MM.1S (cell line): Measurements from ENCODE around the gene DLL4.

Source experiments
- DNase-seq: peaks from one replicate; pipeline ENCODE4 v3.0.0-alpha.2; 2015
- H2AFZ ChIP-seq: fragments of 300-600 bp; sonication (generic); 2 replicates; pipeline ENCODE4 v1.6.0; 2016; ENCODE audit warnings: antibody characterized with exemption, low read length
- H3F3A ChIP-seq: fragments of 300-600 bp; sonication (generic); 2 replicates; pipeline ENCODE4 v1.6.1; 2016; ENCODE audit warnings: mild to moderate bottlenecking, antibody characterized with exemption, low read length, moderate library complexity, mixed read lengths; ENCODE audit not compliant: insufficient read depth
- H3K27ac ChIP-seq: fragments of 300-600 bp; sonication (generic); 2 replicates; pipeline ENCODE4 v1.5.1; 2016; ENCODE audit warnings: mild to moderate bottlenecking, low read length
- H3K27me3 ChIP-seq: fragments of 300-600 bp; sonication (generic); replicated peaks from 2 replicates; pipeline ENCODE4 v1.6.0; 2016; ENCODE audit warnings: low read length; ENCODE audit not compliant: insufficient read depth
- H3K36me3 ChIP-seq: fragments of 300-600 bp; sonication (generic); replicated peaks from 2 replicates; pipeline ENCODE4 v1.6.1; 2016; ENCODE audit warnings: mild to moderate bottlenecking, low read length, mixed read lengths; ENCODE audit not compliant: insufficient read depth
- H3K4me1 ChIP-seq: fragments of 300-600 bp; sonication (generic); 2 replicates; pipeline ENCODE4 v1.6.1; 2016; ENCODE audit warnings: low read length, mixed read lengths
- H3K4me2 ChIP-seq: fragments of 300-600 bp; sonication (generic); 2 replicates; pipeline ENCODE4 v1.6.0; 2016; ENCODE audit warnings: low read depth, low read length
- H3K4me3 ChIP-seq: fragments of 300-600 bp; sonication (generic); 2 replicates; pipeline ENCODE4 v1.5.1; 2016; ENCODE audit warnings: low read length, mixed read lengths
- H3K79me2 ChIP-seq: fragments of 300-600 bp; sonication (generic); 2 replicates; pipeline ENCODE4 v1.6.1; 2016; ENCODE audit warnings: mixed run types, low read length, mixed read lengths
- H3K9ac ChIP-seq: fragments of 300-600 bp; sonication (generic); 2 replicates; pipeline ENCODE4 v1.6.1; 2016; ENCODE audit warnings: low read length, mixed read lengths
- H3K9me2 ChIP-seq: fragments of 300-600 bp; sonication (generic); replicated peaks from 2 replicates; pipeline ENCODE4 v1.6.1; 2016; ENCODE audit warnings: mild to moderate bottlenecking, low read length, mixed read lengths; ENCODE audit not compliant: insufficient read depth
- H3K9me3 ChIP-seq: fragments of 300-600 bp; sonication (generic); replicated peaks from 2 replicates; pipeline ENCODE4 v1.6.1; 2016; ENCODE audit warnings: mild to moderate bottlenecking, low read length, mixed read lengths; ENCODE audit not compliant: insufficient read depth
- H4K20me1 ChIP-seq: fragments of 300-600 bp; sonication (generic); 2 replicates; pipeline ENCODE4 v1.6.1; 2016; ENCODE audit warnings: mild to moderate bottlenecking, low read length, moderate library complexity, mixed read lengths; ENCODE audit not compliant: insufficient read depth
- CTCF ChIP-seq: fragments of 300-600 bp; sonication (generic); IDR thresholded peaks from 2 replicates; pipeline ENCODE4 v1.5.1; 2016; ENCODE audit warnings: antibody characterized with exemption, low read length, mixed read lengths
- EZH2 ChIP-seq: fragments of 300-600 bp; sonication (generic); optimal IDR thresholded peaks from 2 replicates; pipeline ENCODE3; 2017; ENCODE audit warnings: low read depth, mild to moderate bottlenecking, antibody characterized with exemption, low read length, mixed read lengths
- EZH2phosphoT487 ChIP-seq: fragments of 300-600 bp; sonication (generic); IDR thresholded peaks from 2 replicates; pipeline ENCODE4 v1.6.1; 2018; ENCODE audit warnings: antibody characterized with exemption, low read length

The DLL4 gene

DNA sequence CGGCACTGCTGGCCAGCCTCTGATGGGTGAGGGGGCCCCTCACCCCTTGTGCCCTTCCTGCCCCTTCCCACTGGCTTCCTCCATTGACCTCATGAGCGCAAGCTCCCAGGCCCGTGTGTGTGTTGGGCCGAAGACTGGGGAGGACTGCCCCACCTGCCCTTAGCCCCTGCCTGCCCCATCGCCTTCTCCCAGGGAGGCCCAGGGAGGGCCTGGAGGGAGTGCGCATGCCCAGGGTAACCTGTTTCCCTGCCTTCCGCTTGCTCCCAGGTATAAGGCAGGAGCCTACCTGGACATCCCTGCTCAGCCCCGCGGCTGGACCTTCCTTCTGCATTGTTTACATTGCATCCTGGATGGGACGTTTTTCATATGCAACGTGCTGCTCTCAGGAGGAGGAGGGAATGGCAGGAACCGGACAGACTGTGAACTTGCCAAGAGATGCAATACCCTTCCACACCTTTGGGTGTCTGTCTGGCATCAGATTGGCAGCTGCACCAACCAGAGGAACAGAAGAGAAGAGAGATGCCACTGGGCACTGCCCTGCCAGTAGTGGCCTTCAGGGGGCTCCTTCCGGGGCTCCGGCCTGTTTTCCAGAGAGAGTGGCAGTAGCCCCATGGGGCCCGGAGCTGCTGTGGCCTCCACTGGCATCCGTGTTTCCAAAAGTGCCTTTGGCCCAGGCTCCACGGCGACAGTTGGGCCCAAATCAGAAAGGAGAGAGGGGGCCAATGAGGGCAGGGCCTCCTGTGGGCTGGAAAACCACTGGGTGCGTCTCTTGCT lies 8.8 kb downstream of the DLL4 start:
- Histone ChIP-seq H3K36me3 (no peaks in the 10 kb centered on the region), H3K4me1 (peaks cover 17% of the 10 kb centered on the region), H3F3A (peaks cover 21% of the 10 kb centered on the region), H3K27ac (no peak overlapping the region), H3K79me2 (no peaks in the 10 kb centered on the region), H2AFZ (no peak overlapping the region), H3K4me2 (no peak overlapping the region), H4K20me1 (no peaks in the 10 kb centered on the region), H3K4me3 (no peak overlapping the region), H3K27me3 (no peaks in the 10 kb centered on the region), H3K9me2 (no peaks in the 10 kb centered on the region), H3K9ac (no peak overlapping the region), H3K9me3 (no peaks in the 10 kb centered on the region)
- TF ChIP-seq EZH2 (no peak), EZH2phosphoT487 (no peak), CTCF (peak; percentile 38; the same call in 1 of the 2 replicates)
- no peak for DNase-seq

GRCh38 chr15:40938536-40938870 lies 9.4 kb downstream of the DLL4 start:
- H2AFZ ChIP-seq, result no peak overlapping the region
- no peak for DNase-seq
- H3K9ac ChIP-seq, result no peak overlapping the region
- no peak overlapping the region for H3K4me3 ChIP-seq
- peaks cover 19% of the 10 kb centered on the region for H3K4me1 ChIP-seq
- no peaks in the 10 kb centered on the region for H3K9me3 ChIP-seq
- H3F3A ChIP-seq, result peaks cover 21% of the 10 kb centered on the region
- no peaks in the 10 kb centered on the region for H3K79me2 ChIP-seq
- H3K36me3 ChIP-seq, result no peaks in the 10 kb centered on the region
- H3K27ac ChIP-seq, result no peak overlapping the region
- TF ChIP-seq EZH2 (no peak), EZH2phosphoT487 (no peak), CTCF (no peak)
- H3K4me2 ChIP-seq, result no peak overlapping the region
- H4K20me1 ChIP-seq, result no peaks in the 10 kb centered on the region
- H3K9me2 ChIP-seq, result no peaks in the 10 kb centered on the region
- H3K27me3 ChIP-seq, result no peaks in the 10 kb centered on the region

- no peaks in the 10 kb centered on the region for H3K79me2 ChIP-seq
- H2AFZ ChIP-seq, result 0 out of 2 replicates have a peak overlapping the region, but pooled peaks have one; percentile 78
- peaks cover 17% of the 10 kb centered on the region for H3K4me1 ChIP-seq
- H3K4me2 ChIP-seq, result no peak overlapping the region
- no peak overlapping the region for H3K4me3 ChIP-seq
- H4K20me1 ChIP-seq, result no peaks in the 10 kb centered on the region
- no peak overlapping the region for H3K27ac ChIP-seq
- no peak overlapping the region for H3K9ac ChIP-seq
- peaks cover 21% of the 10 kb centered on the region for H3F3A ChIP-seq
- no peak for DNase-seq
- no peaks in the 10 kb centered on the region for H3K9me2 ChIP-seq
- H3K36me3 ChIP-seq, result no peaks in the 10 kb centered on the region
- no peaks in the 10 kb centered on the region for H3K27me3 ChIP-seq
- TF ChIP-seq EZH2phosphoT487, result no peak
- no peak for TF ChIP-seq CTCF
- TF ChIP-seq EZH2, result no peak
- H3K9me3 ChIP-seq, result no peaks in the 10 kb centered on the region
These were observed 11.2 kb downstream of the DLL4 start for GRCh38 chr15:40940296-40940801.
